AG04449 (cell line): Measurements from ENCODE around the gene ANAPC2.

Experiments
- CTCF ChIA-PET: fragments of 350-600 bp; formaldehyde crosslinking; extraction: SDS; loops from one replicate; lab custom pipeline; 2021; ENCODE audit warnings: antibody characterized with exemption; lab: Yijun Ruan, JAX
- POLR2A ChIA-PET: fragments of 400-600, 350-600 bp; formaldehyde crosslinking; extraction: SDS; loops from one replicate; lab custom pipeline; 2020; ENCODE audit warnings: antibody characterized with exemption, inconsistent platforms; lab: Yijun Ruan, JAX
- DNase-seq: peaks from one replicate; pipeline ENCODE4 v3.0.0-alpha.2; 2010; ENCODE audit warnings: low read depth, low spot score
- H3K4me3 ChIP-seq: 2 replicates; pipeline ENCODE4 v1.5.1; 2011; ENCODE audit warnings: low read depth, mild to moderate bottlenecking, control low read depth, low read length
- CTCF ChIP-seq: IDR thresholded peaks from one replicate; pipeline ENCODE4 v1.5.1; 2011; ENCODE audit warnings: mild to moderate bottlenecking, moderate library complexity, low read length, control low read depth, inconsistent platforms; ENCODE audit not compliant: insufficient read depth; ENCODE audit errors: missing control alignments

ANAPC2 gene

GRCh38 chr9:137129456-137130175 lies 58.7 kb downstream of the ANAPC2 start:
- no peak for TF ChIP-seq CTCF
- H3K4me3 ChIP-seq = peak overlapping the region; percentile 81
- peak; percentile 49 for DNase-seq
- ChIA-PET POLR2A (interaction anchor here (0.6 to 1.6 kb wide), 10 partner anchors 14 to 116 kb away, joined by 3 to 10 read pairs (median 4); partner anchors contain the start of genes ANAPC2, MAN1B1, RNF224 and SSNA1), CTCF (interaction anchor here (0.9 to 3.2 kb wide), 10 partner anchors 8 to 120 kb away, joined by 3 to 17 read pairs (median 4); partner anchors contain the start of gene GRIN1)

- no peak for DNase-seq
- peak overlapping the region; percentile 81 for H3K4me3 ChIP-seq
- CTCF ChIA-PET = interaction anchor here (0.9 to 3.2 kb wide), 7 partner anchors 9 to 121 kb away, joined by 3 to 17 read pairs (median 4); partner anchors contain the start of gene GRIN1
- POLR2A ChIA-PET = interaction anchor here (0.6 to 1.6 kb wide), 10 partner anchors 15 to 117 kb away, joined by 3 to 10 read pairs (median 4); partner anchors contain the start of genes ANAPC2, MAN1B1, RNF224 and SSNA1
- TF ChIP-seq CTCF = no peak
These were observed 59.4 kb downstream of the ANAPC2 start for GRCh38 chr9:137128862-137129455.

- no peak for TF ChIP-seq CTCF
- no peak for DNase-seq
- ChIA-PET CTCF (interaction anchor here (1.2 to 3.2 kb wide), 4 partner anchors 10 to 108 kb away, joined by 3 to 17 read pairs (median 6); partner anchors contain the start of genes GRIN1 and RNF224), POLR2A (interaction anchor here (0.6 kb wide), 1 partner anchor 21 kb away, joined by 3 read pairs; no protein-coding TSS in a partner anchor)
- peak overlapping the region; percentile 81 for H3K4me3 ChIP-seq
These were observed 60.0 kb downstream of the ANAPC2 start for GRCh38 chr9:137128158-137128861.

- H3K4me3 ChIP-seq = no peak overlapping the region; the same call in 1 of the 2 replicates
- no peak for DNase-seq
- CTCF ChIA-PET = interaction anchor here (1.0 to 1.6 kb wide), 4 partner anchors 14 to 109 kb away, joined by 3 to 7 read pairs (median 4); partner anchors contain the start of gene RNF224
- POLR2A ChIA-PET = no interaction called here
- no peak for TF ChIP-seq CTCF
These were observed 60.8 kb downstream of the ANAPC2 start for GRCh38 chr9:137127301-137128157.

DNA sequence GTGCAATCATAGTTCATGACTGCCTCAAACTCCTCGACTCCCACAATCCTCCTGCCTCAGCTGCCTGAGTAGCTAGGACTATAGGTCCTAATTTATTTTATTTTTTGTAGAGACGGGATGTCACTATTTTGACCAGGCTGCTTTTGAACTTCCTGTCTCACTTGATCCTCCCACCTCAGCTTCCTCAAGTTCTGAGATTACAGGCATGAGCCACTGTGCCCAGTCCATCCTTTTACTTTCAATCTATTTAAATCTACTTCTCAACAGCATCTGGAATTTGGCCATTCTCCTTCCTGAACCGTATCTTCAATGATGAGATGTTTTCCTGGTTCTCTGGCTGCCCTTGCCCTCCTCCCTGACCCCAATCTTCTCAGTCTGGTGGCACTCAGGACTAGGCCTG lies 61.6 kb downstream of the ANAPC2 start:
- no peak for TF ChIP-seq CTCF
- no peak overlapping the region for H3K4me3 ChIP-seq
- ChIA-PET POLR2A (no interaction called here), CTCF (interaction anchor here (1.0 to 1.6 kb wide), 4 partner anchors 13 to 110 kb away, joined by 3 to 7 read pairs (median 4); partner anchors contain the start of gene RNF224)
- DNase-seq = no peak
